Mucosa of descending colon (tissue), 3 donors: ENCODE measurements around the gene NRARP. TPM values are rescaled to one million over a fixed set of nuclear protein-coding genes. Genes with fewer than 3 reads are reported as not detected.

Experiments used
- ATAC-seq: fragments of 200-7000 bp; cut with Tn5 transposase; one replicate; pipeline ENCODE4 v1.9.1; 2020; ENCODE audit warnings: mild to moderate bottlenecking, moderate library complexity
- DNase-seq, 3 donors: peaks; one replicate each; pipeline ENCODE4 v3.0.0-alpha.2; 2020
- H3K36me3 ChIP-seq: fragments of 200-600 bp; one replicate; pipeline ENCODE4 v1.8.0; 2021; ENCODE audit warnings: low read depth, mild to moderate bottlenecking
- H3K4me1 ChIP-seq: fragments of 200-600 bp; one replicate; pipeline ENCODE4 v1.8.0; 2021; ENCODE audit warnings: low read depth, mild to moderate bottlenecking
- H3K4me3 ChIP-seq: fragments of 200-600 bp; one replicate; pipeline ENCODE4 v1.8.0; 2021; ENCODE audit warnings: mild to moderate bottlenecking
- H3K9me3 ChIP-seq: fragments of 200-600 bp; one replicate; pipeline ENCODE4 v1.8.0; 2021; ENCODE audit warnings: mild to moderate bottlenecking
- intact Hi-C, 2 donors: fragments of 100-400 bp; cut with DNase I in 1 of 2; cut with micrococcal nuclease in 1 of 2; formaldehyde crosslinking; loops; one replicate each; pipeline versions ENCODE4 v1.11.0 to v1.11.1; 2022; cut with DNase I, micrococcal nuclease
- total RNA-seq, 3 donors: library from RNA; stranded (reverse); fragmentation: NEBNext Ultra II Directional in 2 of 3; extraction: Animal tissue kit (Norgen Biotek cat#: 25700) in 2 of 3; gene quantifications; one replicate each; pipeline versions ENCODE4 v1.2.1 to v1.2.4, GENCODE V29; 2021 to 2023
- TF ChIP-seq, protein P1 (sequence below): fragments of 200-600 bp; IDR thresholded peaks from one replicate; pipeline ENCODE4 v1.8.0; 2022; ENCODE audit warnings: antibody characterized with exemption, mild to moderate bottlenecking
- donor health status: DM: no; HTN: no; CAD: no; lungs with moderate emphysema.
- donor health status: DM: no; HTN: no; CAD: no.
- donor health status: DM: no; HTN: yes; CAD: no.

NRARP gene
- total RNA-seq, 3 donors from 2014 or later: 61.4 to 171 (median 146) TPM

DNA sequence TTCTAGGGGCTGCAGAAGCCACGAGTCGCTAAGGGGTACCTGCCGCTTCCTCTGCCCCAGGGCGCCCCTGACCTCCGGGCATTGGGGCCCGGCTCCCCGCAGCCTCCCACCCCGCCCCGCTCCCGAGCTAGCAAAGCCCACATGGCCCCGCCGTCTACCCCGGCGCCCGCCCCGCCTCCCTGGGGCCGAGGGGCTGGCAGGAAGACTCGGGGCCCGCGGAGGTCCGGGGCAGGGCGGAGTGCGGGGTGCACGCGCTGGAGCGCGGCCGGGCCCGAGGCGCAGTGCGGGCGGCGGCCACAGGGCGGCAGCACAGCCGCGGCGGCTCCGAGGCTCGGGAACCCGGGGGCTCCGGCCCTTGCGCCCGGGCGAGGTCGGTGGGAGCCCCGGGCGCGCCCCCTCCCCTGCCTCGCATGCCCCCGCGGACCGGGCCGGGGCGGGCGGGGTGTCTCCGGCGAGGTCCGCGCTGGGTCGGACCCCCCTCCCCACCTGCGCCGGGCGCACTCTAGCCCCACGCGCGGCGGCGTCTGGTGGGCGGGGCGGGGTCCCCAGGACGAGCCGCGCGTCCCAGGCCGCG, 6.7 kb downstream of the NRARP start:
- Histone ChIP-seq H3K9me3 (no peaks in the 10 kb centered on the region), H3K4me1 (peaks cover 17% of the 10 kb centered on the region), H3K36me3 (no peaks in the 10 kb centered on the region), H3K4me3 (peak overlapping the region; percentile 26)
- intact Hi-C loops: no loop called here
- ATAC-seq (peak; percentile 40), DNase-seq (peak in 2 of 3 donors; percentile 64 to 81)
- TF ChIP-seq, protein P1, sequence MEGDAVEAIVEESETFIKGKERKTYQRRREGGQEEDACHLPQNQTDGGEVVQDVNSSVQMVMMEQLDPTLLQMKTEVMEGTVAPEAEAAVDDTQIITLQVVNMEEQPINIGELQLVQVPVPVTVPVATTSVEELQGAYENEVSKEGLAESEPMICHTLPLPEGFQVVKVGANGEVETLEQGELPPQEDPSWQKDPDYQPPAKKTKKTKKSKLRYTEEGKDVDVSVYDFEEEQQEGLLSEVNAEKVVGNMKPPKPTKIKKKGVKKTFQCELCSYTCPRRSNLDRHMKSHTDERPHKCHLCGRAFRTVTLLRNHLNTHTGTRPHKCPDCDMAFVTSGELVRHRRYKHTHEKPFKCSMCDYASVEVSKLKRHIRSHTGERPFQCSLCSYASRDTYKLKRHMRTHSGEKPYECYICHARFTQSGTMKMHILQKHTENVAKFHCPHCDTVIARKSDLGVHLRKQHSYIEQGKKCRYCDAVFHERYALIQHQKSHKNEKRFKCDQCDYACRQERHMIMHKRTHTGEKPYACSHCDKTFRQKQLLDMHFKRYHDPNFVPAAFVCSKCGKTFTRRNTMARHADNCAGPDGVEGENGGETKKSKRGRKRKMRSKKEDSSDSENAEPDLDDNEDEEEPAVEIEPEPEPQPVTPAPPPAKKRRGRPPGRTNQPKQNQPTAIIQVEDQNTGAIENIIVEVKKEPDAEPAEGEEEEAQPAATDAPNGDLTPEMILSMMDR: peak; percentile 87

DNA sequence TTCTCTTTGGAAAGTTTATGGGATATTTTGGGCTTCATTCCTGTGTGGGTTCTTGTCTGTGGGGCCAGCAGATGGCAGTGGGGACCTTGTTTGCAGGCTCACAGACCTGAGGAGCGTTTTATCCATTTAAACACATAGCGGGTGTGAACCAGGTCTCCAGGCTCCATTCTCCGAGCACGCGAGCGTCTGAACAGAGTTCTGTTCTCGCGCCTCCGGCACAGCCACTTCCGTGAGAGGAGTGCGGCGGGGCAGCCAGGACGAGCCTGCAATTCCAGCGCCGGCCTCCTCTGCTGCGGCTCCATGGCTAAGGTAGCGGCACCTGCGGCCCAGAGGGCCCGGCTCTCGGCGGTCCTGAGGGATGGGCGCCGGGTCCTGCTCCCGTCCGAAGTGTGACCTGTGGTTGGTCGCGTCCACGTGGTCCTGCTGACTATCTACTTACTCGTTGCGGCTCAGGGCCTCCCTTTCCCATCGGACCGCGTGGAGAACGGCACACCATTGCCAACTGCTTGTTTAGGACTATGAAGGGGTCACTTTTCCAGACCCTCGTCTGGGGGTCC, 7.3 kb downstream of the NRARP start:
- DNase-seq: peak in 2 of 3 donors; percentile 65 to 70
- intact Hi-C loops: loop anchor here in 1 of 2 donors (5.0 kb wide), 1 partner anchor 113 kb away; no protein-coding TSS in a partner anchor
- no peak for ATAC-seq
- no peaks in the 10 kb centered on the region for H3K36me3 ChIP-seq
- H3K4me1 ChIP-seq: peaks cover 16% of the 10 kb centered on the region
- TF ChIP-seq, protein P1: no peak
- H3K4me3 ChIP-seq: no peak overlapping the region
- H3K9me3 ChIP-seq: no peaks in the 10 kb centered on the region

DNA sequence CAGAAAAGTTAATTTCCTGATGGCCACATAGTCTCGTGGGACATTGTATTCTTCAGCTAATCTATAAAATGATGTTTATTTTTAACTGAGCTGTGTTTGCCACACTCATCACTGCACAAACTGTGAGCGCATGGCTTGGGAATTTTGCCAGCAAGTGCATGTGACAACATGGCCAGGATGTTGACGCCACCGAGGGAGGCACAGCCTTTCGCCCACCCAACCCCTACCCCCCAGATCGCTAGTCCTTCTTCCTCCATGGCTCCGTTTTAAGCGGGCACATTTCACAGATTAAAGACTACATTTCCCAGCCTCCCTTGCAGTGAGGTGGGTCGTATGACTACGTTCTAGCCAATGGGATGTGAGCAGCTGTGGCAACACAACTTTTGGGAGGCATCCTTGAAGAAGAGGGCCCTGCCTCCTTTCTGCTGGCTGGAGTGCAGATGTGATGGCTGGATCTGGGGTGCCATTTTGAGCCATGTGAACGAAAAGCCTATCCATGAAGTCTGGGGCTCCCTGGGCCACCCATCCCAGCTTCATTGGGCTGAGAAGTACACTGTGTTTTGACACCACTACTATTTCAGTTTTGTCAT, 7.9 kb downstream of the NRARP start:
- Histone ChIP-seq H3K4me3 (no peak overlapping the region), H3K9me3 (no peaks in the 10 kb centered on the region), H3K36me3 (no peaks in the 10 kb centered on the region), H3K4me1 (peaks cover 16% of the 10 kb centered on the region)
- ATAC-seq: peak; percentile 42
- TF ChIP-seq, protein P1: no peak
- DNase-seq: peak in 2 of 3 donors; percentile 71 to 85
- intact Hi-C loops: loop anchor here in 1 of 2 donors (5.0 kb wide), 1 partner anchor 113 kb away; no protein-coding TSS in a partner anchor

DNA sequence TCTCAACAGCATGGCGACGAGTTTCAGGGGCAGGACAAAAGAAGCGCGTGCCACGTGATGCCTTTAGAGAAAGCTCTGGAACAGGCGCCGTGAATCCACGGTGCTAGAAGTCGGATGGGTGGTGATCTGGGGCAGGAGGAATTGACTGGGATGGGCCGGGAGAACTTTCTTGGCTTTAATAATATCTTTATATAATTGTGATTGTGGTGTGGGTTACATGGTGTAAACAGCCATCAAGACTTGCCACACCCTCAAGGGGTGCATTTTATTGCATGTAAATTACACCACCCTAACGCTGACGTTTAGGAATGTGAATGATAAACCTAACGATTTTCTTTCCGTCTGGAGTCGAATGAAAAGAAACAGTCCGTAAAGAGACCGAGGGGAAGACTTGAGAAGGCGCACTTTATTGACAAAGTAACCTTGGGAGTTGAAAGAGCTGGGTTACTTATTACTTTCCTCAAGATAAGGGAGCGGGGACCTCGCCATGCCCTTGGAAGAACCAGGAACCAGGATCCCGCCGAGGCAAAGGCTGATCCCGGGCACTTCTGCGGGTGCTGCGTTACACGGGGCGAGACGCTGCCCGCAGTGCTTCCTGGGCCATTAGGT, 8.5 kb downstream of the NRARP start:
- DNase-seq (peak; percentile 88 to 90 (median 88)), ATAC-seq (peak; percentile 64)
- Histone ChIP-seq H3K9me3 (no peaks in the 10 kb centered on the region), H3K36me3 (no peaks in the 10 kb centered on the region), H3K4me3 (no peak overlapping the region), H3K4me1 (peaks cover 16% of the 10 kb centered on the region)
- TF ChIP-seq, protein P1: no peak
- intact Hi-C loops: loop anchor here in 1 of 2 donors (5.0 kb wide), 1 partner anchor 114 kb away; no protein-coding TSS in a partner anchor

DNA sequence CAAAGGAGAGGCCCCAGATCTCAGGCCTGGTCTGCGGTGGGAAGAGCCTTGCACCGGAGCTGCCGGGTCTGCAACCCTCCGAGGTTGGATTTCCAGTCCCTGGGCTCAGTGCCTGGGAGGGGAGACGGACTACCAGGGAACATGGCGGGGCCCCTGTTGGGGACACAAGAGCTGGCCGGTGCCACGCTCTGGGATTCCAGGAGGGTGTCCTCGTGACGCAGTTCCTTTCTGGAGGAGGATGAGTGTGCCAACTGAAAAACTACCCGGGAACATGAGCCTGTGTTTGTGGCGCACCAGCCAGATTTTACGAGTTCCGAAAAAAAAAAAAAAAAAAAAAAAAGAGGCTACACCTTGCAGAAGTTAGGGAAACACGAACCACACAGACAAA, 9.0 kb downstream of the NRARP start:
- DNase-seq: peak; percentile 37 to 57 (median 52)
- no peak for ATAC-seq
- no peaks in the 10 kb centered on the region for H3K36me3 ChIP-seq
- intact Hi-C loops: loop anchor here in 1 of 2 donors (5.0 kb wide), 1 partner anchor 114 kb away; no protein-coding TSS in a partner anchor
- H3K4me1 ChIP-seq: peaks cover 12% of the 10 kb centered on the region
- H3K4me3 ChIP-seq: no peak overlapping the region
- no peaks in the 10 kb centered on the region for H3K9me3 ChIP-seq
- TF ChIP-seq, protein P1: no peak
